B cell (primary cell): ENCODE measurements around the gene ATP6V1G2. TPM values are rescaled to one million over a fixed set of nuclear protein-coding genes. Genes with fewer than 3 reads are reported as not detected.

ENCODE experiments used
- ATAC-seq: fragments of 200-7000 bp; cut with Tn5 transposase; one replicate; pipeline ENCODE4 v1.10.0; 2021; ENCODE audit warnings: low read depth, mild to moderate bottlenecking, moderate number of reproducible peaks, moderate library complexity
- CTCF ChIA-PET: fragments of 350-600 bp; sonication (Branson Sonifier 250); formaldehyde crosslinking; loops from one replicate; lab custom pipeline; 2021; ENCODE audit warnings: antibody characterized with exemption, inconsistent platforms; lab: Charles Lee
- POLR2A ChIA-PET: fragments of 350-600 bp; sonication (Branson Sonifier 250); formaldehyde crosslinking; loops from one replicate; lab custom pipeline; 2021; ENCODE audit warnings: antibody characterized with exemption; lab: Charles Lee
- DNase-seq: peaks from one replicate; pipeline ENCODE4 v3.0.0; 2013
- H2AFZ ChIP-seq: 2 replicates; pipeline ENCODE4 v1.6.1; 2012; ENCODE audit warnings: mild to moderate bottlenecking, low read depth, low read length; ENCODE audit not compliant: insufficient read depth, poor library complexity, severe bottlenecking
- H3K27ac ChIP-seq, 2 donors: 1 replicate in 1 of 2; 2 replicates in 1 of 2; pipeline ENCODE4 v1.5.1; 2012 to 2013; ENCODE audit warnings: low read length in 2 of 2, mild to moderate bottlenecking in 2 of 2, moderate library complexity in 1 of 2
- H3K27me3 ChIP-seq, 4 experiments: fragments of 200-600 bp in 1 of 4; sonication (generic) in 1 of 4; replicated peaks in 1 of 4; 1 replicate in 2 of 4; 2 replicates in 2 of 4; pipeline versions ENCODE4 v1.6.1 to v1.7.0; 2013 to 2016; ENCODE audit warnings: low read length in 3 of 4, mild to moderate bottlenecking in 2 of 4, mixed read lengths in 1 of 4, moderate library complexity in 1 of 4; ENCODE audit not compliant: insufficient read depth in 4 of 4, control insufficient read depth in 3 of 4; ENCODE audit errors: control extremely low read depth in 1 of 4
- H3K36me3 ChIP-seq, 2 experiments: replicated peaks in 1 of 2; 1 replicate in 1 of 2; 2 replicates in 1 of 2; pipeline versions ENCODE4 v1.6.1 to v1.7.1; 2013; ENCODE audit warnings: low read length in 1 of 2; ENCODE audit not compliant: insufficient read depth in 2 of 2, control insufficient read depth in 1 of 2; ENCODE audit errors: control extremely low read depth in 1 of 2, extremely low read depth in 1 of 2
- H3K4me1 ChIP-seq, 2 donors: fragments of 200-600 bp in 1 of 2; sonication (generic) in 1 of 2; 1 replicate in 1 of 2; 2 replicates in 1 of 2; pipeline versions ENCODE4 v1.5.1 to v1.6.1; 2013 to 2017; ENCODE audit warnings: low read length in 2 of 2; ENCODE audit not compliant: control insufficient read depth in 2 of 2, insufficient read depth in 2 of 2
- H3K4me2 ChIP-seq: replicated peaks from 2 replicates; pipeline ENCODE3; 2012; ENCODE audit warnings: mild to moderate bottlenecking, low read depth, low read length; ENCODE audit not compliant: poor library complexity, severe bottlenecking
- H3K4me3 ChIP-seq, 5 experiments: fragments of 200-600 bp in 1 of 5; sonication (generic) in 1 of 5; 1 replicate in 3 of 5; 2 replicates in 2 of 5; pipeline versions ENCODE4 v1.5.1 to v1.7.0; 2011 to 2016; ENCODE audit warnings: low read length in 4 of 5, mild to moderate bottlenecking in 4 of 5, low read depth in 2 of 5, control low read depth in 1 of 5, moderate library complexity in 1 of 5; ENCODE audit not compliant: insufficient read depth in 1 of 5; ENCODE audit errors: control extremely low read depth in 1 of 5, extremely low read depth in 1 of 5
- H3K79me2 ChIP-seq: fragments of 200-600 bp; sonication (generic); one replicate; pipeline ENCODE4 v1.6.0; 2016; ENCODE audit warnings: low read length; ENCODE audit not compliant: control insufficient read depth, insufficient read depth
- H3K9ac ChIP-seq: fragments of 200-600 bp; sonication (generic); 2 replicates; pipeline ENCODE4 v1.6.1; 2017; ENCODE audit warnings: mild to moderate bottlenecking, low read length, moderate library complexity
- H3K9me3 ChIP-seq, 3 donors: one replicate each; pipeline versions ENCODE4 v1.6.1 to v1.7.1; 2013; ENCODE audit warnings: low read length in 2 of 3; ENCODE audit not compliant: control insufficient read depth in 2 of 3, insufficient read depth in 1 of 3; ENCODE audit errors: control extremely low read depth in 1 of 3
- H4K20me1 ChIP-seq: 2 replicates; pipeline ENCODE4 v1.6.0; 2012; ENCODE audit warnings: mild to moderate bottlenecking, low read length; ENCODE audit not compliant: insufficient read depth, control insufficient read depth, poor library complexity, severe bottlenecking
- H3K27ac Mint-ChIP-seq: one replicate; pipeline ENCODE4 v1.8.0; 2021; ENCODE audit warnings: mixed read lengths
- H3K27me3 Mint-ChIP-seq: one replicate; pipeline ENCODE4 v1.8.0; 2021; ENCODE audit warnings: mixed read lengths
- H3K4me1 Mint-ChIP-seq: one replicate; pipeline ENCODE4 v1.8.0; 2021; ENCODE audit warnings: mixed read lengths
- H3K4me3 Mint-ChIP-seq: one replicate; pipeline ENCODE4 v1.8.0; 2021; ENCODE audit warnings: mixed read lengths
- H3K9me3 Mint-ChIP-seq: one replicate; pipeline ENCODE4 v1.8.0; 2022; ENCODE audit warnings: mixed read lengths; ENCODE audit not compliant: insufficient read depth
- EZH2 ChIP-seq: IDR thresholded peaks from 2 replicates; pipeline ENCODE4 v1.6.1; 2012; ENCODE audit warnings: borderline replicate concordance, low read depth, mild to moderate bottlenecking, moderate library complexity, low read length; ENCODE audit not compliant: insufficient read depth, poor library complexity, severe bottlenecking
- WGBS: methylation state at CpG from one replicate; pipeline ENCODE4 v1.1.5; 2013; ENCODE audit warnings: missing lambda C conversion rate; ENCODE audit not compliant: insufficient coverage; 5-methylcytosine and 5-hydroxymethylcytosine counted together
- intact Hi-C: fragments of 100-400 bp; cut with micrococcal nuclease; formaldehyde crosslinking; loops from one replicate; pipeline ENCODE4 v1.10.0; 2022
- polyA plus RNA-seq: library from polyadenylated mRNA; depleted of rRNA; stranded (reverse); fragments of >200 nt; gene quantifications from 2 replicates; pipeline ENCODE4 v1.2.3, GENCODE V29; 2012
- total RNA-seq, 2 donors: library from RNA; stranded (reverse); fragments of 120-200 nt in 1 of 2; gene quantifications; 1 replicate in 1 of 2; 2 replicates in 1 of 2; pipeline versions ENCODE4 v1.2.3 to v1.2.4, GENCODE V29; 2013 to 2022
- TF ChIP-seq, protein P1 (sequence below): fragments of 200-600 bp; IDR thresholded peaks from one replicate; pipeline ENCODE4 v1.8.0; 2022; ENCODE audit warnings: antibody characterized with exemption, mild to moderate bottlenecking

ATP6V1G2 gene
- total and polyA plus RNA-seq, 2 donors (not counting 1 experiment from before 2014, with no cell fraction given): 3.3 to 4.5 TPM

DNA sequence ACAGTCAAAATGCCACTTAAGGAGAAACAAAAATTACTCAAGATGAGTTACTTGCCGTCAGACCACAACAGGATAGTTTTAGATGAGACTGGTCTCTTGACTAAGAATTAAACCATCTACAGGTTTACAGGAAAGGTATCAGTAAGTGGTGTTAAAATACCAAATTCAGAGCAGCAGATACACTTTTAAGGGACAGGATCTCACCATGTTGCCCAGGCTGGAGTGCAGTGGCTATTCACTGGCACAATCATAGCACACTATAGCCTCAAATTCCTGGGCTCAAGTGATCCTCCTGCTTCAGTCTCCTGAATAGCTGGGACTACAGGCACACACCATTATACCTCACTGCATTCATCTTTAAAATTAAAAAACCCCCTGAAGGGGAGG lies 13.0 kb downstream of the ATP6V1G2 start:
- Histone ChIP-seq H4K20me1 (peaks cover 79% of the 10 kb centered on the region), H3K4me1 (peaks cover 0 to 2% of the 10 kb centered on the region in 2 donors), H3K9ac (no peak overlapping the region), H3K9me3 (no peaks in the 10 kb centered on the region), H3K36me3 (peaks cover 4 to 85% of the 10 kb centered on the region in 2 experiments), H2AFZ (no peak overlapping the region), H3K4me3 (no peak overlapping the region), H3K27me3 (no peaks in the 10 kb centered on the region), H3K79me2 (peaks cover 24% of the 10 kb centered on the region), H3K27ac (no peak overlapping the region), H3K4me2 (no peak overlapping the region)
- DNase-seq (no peak), ATAC-seq (no peak)
- peaks cover 19% of the 10 kb centered on the region for H3K4me1 Mint-ChIP-seq
- ChIA-PET CTCF (no interaction called here), POLR2A (no interaction called here)
- no peak overlapping the region for H3K27ac Mint-ChIP-seq
- intact Hi-C loops: no loop called here
- no peaks in the 10 kb centered on the region for H3K27me3 Mint-ChIP-seq
- TF ChIP-seq, protein P1, sequence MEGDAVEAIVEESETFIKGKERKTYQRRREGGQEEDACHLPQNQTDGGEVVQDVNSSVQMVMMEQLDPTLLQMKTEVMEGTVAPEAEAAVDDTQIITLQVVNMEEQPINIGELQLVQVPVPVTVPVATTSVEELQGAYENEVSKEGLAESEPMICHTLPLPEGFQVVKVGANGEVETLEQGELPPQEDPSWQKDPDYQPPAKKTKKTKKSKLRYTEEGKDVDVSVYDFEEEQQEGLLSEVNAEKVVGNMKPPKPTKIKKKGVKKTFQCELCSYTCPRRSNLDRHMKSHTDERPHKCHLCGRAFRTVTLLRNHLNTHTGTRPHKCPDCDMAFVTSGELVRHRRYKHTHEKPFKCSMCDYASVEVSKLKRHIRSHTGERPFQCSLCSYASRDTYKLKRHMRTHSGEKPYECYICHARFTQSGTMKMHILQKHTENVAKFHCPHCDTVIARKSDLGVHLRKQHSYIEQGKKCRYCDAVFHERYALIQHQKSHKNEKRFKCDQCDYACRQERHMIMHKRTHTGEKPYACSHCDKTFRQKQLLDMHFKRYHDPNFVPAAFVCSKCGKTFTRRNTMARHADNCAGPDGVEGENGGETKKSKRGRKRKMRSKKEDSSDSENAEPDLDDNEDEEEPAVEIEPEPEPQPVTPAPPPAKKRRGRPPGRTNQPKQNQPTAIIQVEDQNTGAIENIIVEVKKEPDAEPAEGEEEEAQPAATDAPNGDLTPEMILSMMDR: no peak
- no peak for TF ChIP-seq EZH2
- H3K4me3 Mint-ChIP-seq: no peak overlapping the region
- no CpG with 5 or more reads among the region's 1 CpG for WGBS
- no peaks in the 10 kb centered on the region for H3K9me3 Mint-ChIP-seq

DNA sequence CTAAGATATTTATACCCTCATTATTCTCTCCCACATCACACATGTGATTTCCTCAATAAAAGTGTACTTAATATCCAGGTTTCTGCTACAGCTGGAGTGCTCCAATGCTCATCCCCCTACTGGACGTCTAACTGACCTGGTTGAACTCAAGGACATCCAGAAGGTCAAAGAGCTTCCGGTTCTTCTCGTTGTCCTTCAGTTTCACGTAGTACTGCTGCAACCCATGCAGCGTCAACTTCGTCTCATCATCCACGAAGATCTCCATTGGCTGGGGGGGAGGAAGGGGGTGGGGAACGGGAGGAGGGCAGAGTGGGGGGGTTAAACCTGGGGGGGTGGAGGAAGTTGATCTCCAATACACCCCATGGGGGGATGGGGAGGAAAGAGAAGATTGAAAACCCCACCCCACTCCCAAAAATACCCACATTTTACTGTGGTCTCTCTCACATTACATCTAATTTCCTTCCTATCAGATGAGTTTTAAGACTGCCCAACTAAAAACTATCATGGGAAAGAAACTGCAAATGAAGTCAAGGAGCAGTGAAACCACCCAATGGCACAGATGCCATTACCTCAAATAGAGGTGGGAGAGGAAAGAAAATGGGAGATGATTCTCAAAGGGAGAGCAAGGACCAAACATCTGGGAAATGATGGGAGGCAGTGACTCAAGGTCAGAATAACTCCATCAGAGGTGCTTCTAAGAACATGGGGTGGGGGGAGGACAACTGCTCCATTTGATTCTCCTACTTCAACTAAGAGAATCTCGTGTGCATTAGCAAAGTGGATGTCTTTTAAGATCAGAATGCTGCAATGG lies 13.6 kb downstream of the ATP6V1G2 start:
- 70% methylated on average over 2 of the region's 9 CpGs for WGBS
- no peak for DNase-seq
- Mint-ChIP-seq H3K27ac (peak overlapping the region; percentile 15), H3K9me3 (no peaks in the 10 kb centered on the region), H3K4me3 (no peak overlapping the region), H3K27me3 (no peaks in the 10 kb centered on the region), H3K4me1 (peaks cover 16% of the 10 kb centered on the region)
- Histone ChIP-seq H3K9me3 (no peaks in the 10 kb centered on the region), H3K4me2 (no peak overlapping the region), H3K27ac (no peak overlapping the region), H3K79me2 (peaks cover 19% of the 10 kb centered on the region), H3K36me3 (peaks cover 4 to 79% of the 10 kb centered on the region in 2 experiments), H4K20me1 (peaks cover 74% of the 10 kb centered on the region), H3K4me1 (no peaks in the 10 kb centered on the region), H3K27me3 (no peaks in the 10 kb centered on the region), H2AFZ (no peak overlapping the region), H3K9ac (no peak overlapping the region), H3K4me3 (no peak overlapping the region)
- ATAC-seq: no peak
- ChIA-PET CTCF (interaction anchor here (1.4 kb wide), 1 partner anchor 8 kb away, joined by 4 read pairs; no protein-coding TSS in a partner anchor), POLR2A (no interaction called here)
- no peak for TF ChIP-seq EZH2
- TF ChIP-seq, protein P1: no peak
- intact Hi-C loops: no loop called here
